H9 (cell line): ENCODE measurements around the gene DYRK2. TPM values are rescaled to one million over a fixed set of nuclear protein-coding genes. Genes with fewer than 3 reads are reported as not detected.

Source experiments
- DNase-seq: peaks from one replicate; pipeline ENCODE4 v3.0.0-alpha.2; 2017
- H2AFZ ChIP-seq: one replicate; pipeline ENCODE4 v1.6.1; 2013; ENCODE audit warnings: mild to moderate bottlenecking, low read length, control low read depth, moderate library complexity
- H2AK5ac ChIP-seq: 2 replicates; pipeline ENCODE4 v1.6.1; 2013; ENCODE audit warnings: low read length, control low read depth, mixed read lengths; ENCODE audit not compliant: insufficient read length
- H2BK120ac ChIP-seq: one replicate; pipeline ENCODE4 v1.6.1; 2013; ENCODE audit warnings: low read depth, mild to moderate bottlenecking, low read length, control low read depth, inconsistent platforms; ENCODE audit not compliant: poor library complexity, severe bottlenecking
- H2BK12ac ChIP-seq: 2 replicates; pipeline ENCODE4 v1.6.1; 2013; ENCODE audit warnings: low read length, control low read depth, mixed read lengths, low read depth; ENCODE audit not compliant: insufficient read length
- H2BK15ac ChIP-seq: 2 replicates; pipeline ENCODE4 v1.6.1; 2013; ENCODE audit warnings: low read depth, low read length, control low read depth
- H2BK20ac ChIP-seq: one replicate; pipeline ENCODE4 v1.6.1; 2013; ENCODE audit warnings: low read depth, mild to moderate bottlenecking, low read length, control low read depth, inconsistent platforms; ENCODE audit not compliant: poor library complexity, severe bottlenecking
- H2BK5ac ChIP-seq: 2 replicates; pipeline ENCODE4 v1.6.1; 2013; ENCODE audit warnings: low read length, control low read depth, mixed read lengths; ENCODE audit not compliant: insufficient read length
- H3K14ac ChIP-seq: 2 replicates; pipeline ENCODE4 v1.6.1; 2013; ENCODE audit warnings: low read length, control low read depth; ENCODE audit not compliant: insufficient read depth
- H3K18ac ChIP-seq: 2 replicates; pipeline ENCODE4 v1.6.1; 2013; ENCODE audit warnings: low read depth, mild to moderate bottlenecking, mixed read lengths, low read length, control low read depth; ENCODE audit not compliant: insufficient read length
- H3K23ac ChIP-seq: 2 replicates; pipeline ENCODE4 v1.6.1; 2013; ENCODE audit warnings: low read length, control low read depth, mixed read lengths, low read depth; ENCODE audit not compliant: insufficient read length
- H3K23me2 ChIP-seq: 2 replicates; pipeline ENCODE4 v1.6.1; 2013; ENCODE audit warnings: low read depth, mild to moderate bottlenecking, mixed read lengths, low read length, control low read depth; ENCODE audit not compliant: insufficient read length, poor library complexity, severe bottlenecking
- H3K27ac ChIP-seq: 2 replicates; pipeline ENCODE4 v1.5.1; 2013; ENCODE audit warnings: low read length, control low read depth, mixed read lengths, low read depth; ENCODE audit not compliant: insufficient read length
- H3K27me3 ChIP-seq: 2 replicates; pipeline ENCODE4 v1.6.1; 2013; ENCODE audit warnings: low read length, control low read depth, inconsistent platforms; ENCODE audit not compliant: insufficient read depth
- H3K4ac ChIP-seq: 2 replicates; pipeline ENCODE4 v1.6.1; 2013; ENCODE audit warnings: low read depth, mild to moderate bottlenecking, control low read depth, inconsistent platforms, low read length, moderate library complexity
- H3K4me1 ChIP-seq: 2 replicates; pipeline ENCODE4 v1.6.1; 2013; ENCODE audit warnings: low read length, control low read depth, inconsistent platforms; ENCODE audit not compliant: insufficient read depth
- H3K4me2 ChIP-seq: 2 replicates; pipeline ENCODE4 v1.6.1; 2013; ENCODE audit warnings: low read length, control low read depth, mixed read lengths; ENCODE audit not compliant: insufficient read length, insufficient read depth
- H3K56ac ChIP-seq: 2 replicates; pipeline ENCODE4 v1.6.1; 2013; ENCODE audit warnings: low read depth, mild to moderate bottlenecking, mixed read lengths, low read length, control low read depth; ENCODE audit not compliant: insufficient read length
- H3K79me1 ChIP-seq: 2 replicates; pipeline ENCODE4 v1.6.1; 2013; ENCODE audit warnings: low read depth, mild to moderate bottlenecking, moderate library complexity, low read length, control low read depth, inconsistent platforms; ENCODE audit not compliant: insufficient read depth, poor library complexity, severe bottlenecking
- H3K79me2 ChIP-seq: 2 replicates; pipeline ENCODE4 v1.6.1; 2013; ENCODE audit warnings: low read length, control low read depth, inconsistent platforms; ENCODE audit not compliant: insufficient read depth
- H3K9ac ChIP-seq: 2 replicates; pipeline ENCODE4 v1.6.1; 2013; ENCODE audit warnings: low read length, control low read depth, mixed read lengths; ENCODE audit not compliant: insufficient read length; ENCODE audit errors: extremely low read depth
- H3K9me3 ChIP-seq: one replicate; pipeline ENCODE4 v1.6.1; 2013; ENCODE audit warnings: low read depth, low read length, inconsistent platforms; ENCODE audit not compliant: control insufficient read depth
- H3T11ph ChIP-seq: one replicate; pipeline ENCODE4 v1.6.1; 2013; ENCODE audit warnings: mild to moderate bottlenecking, low read length, control low read depth, inconsistent platforms
- H4K20me1 ChIP-seq: one replicate; pipeline ENCODE4 v1.6.1; 2013; ENCODE audit not compliant: control insufficient read depth, insufficient read length, insufficient read depth
- H4K5ac ChIP-seq: 2 replicates; pipeline ENCODE4 v1.6.1; 2013; ENCODE audit warnings: low read depth, mild to moderate bottlenecking, mixed read lengths, low read length, control low read depth; ENCODE audit not compliant: insufficient read length
- H4K8ac ChIP-seq: replicated peaks from 2 replicates; pipeline ENCODE4 v1.6.1; 2013; ENCODE audit warnings: low read length, control low read depth, mixed read lengths, low read depth; ENCODE audit not compliant: insufficient read length
- H4K91ac ChIP-seq: 2 replicates; pipeline ENCODE4 v1.6.1; 2013; ENCODE audit warnings: low read depth, mild to moderate bottlenecking, moderate library complexity, mixed read lengths, low read length, control low read depth; ENCODE audit not compliant: insufficient read length
- H3K27ac Mint-ChIP-seq, 3 experiments: 2 replicates in 2 of 3; 3 replicates in 1 of 3; pipeline ENCODE4 v1.8.0; 2020 to 2021; ENCODE audit warnings: mixed read lengths in 3 of 3, mild to moderate bottlenecking in 1 of 3, moderate library complexity in 1 of 3
- H3K27me3 Mint-ChIP-seq: 2 replicates; pipeline ENCODE4 v1.8.0; 2021; ENCODE audit warnings: low read depth, mild to moderate bottlenecking, moderate library complexity, mixed read lengths
- H3K36me3 Mint-ChIP-seq, 3 experiments: 2 replicates in 2 of 3; 3 replicates in 1 of 3; pipeline ENCODE4 v1.8.0; 2020 to 2021; ENCODE audit warnings: low read depth in 3 of 3, mixed read lengths in 3 of 3; ENCODE audit not compliant: insufficient read depth in 1 of 3
- H3K4me1 Mint-ChIP-seq, 2 experiments: 2 replicates each; pipeline ENCODE4 v1.8.0; 2020; ENCODE audit warnings: mixed read lengths in 2 of 2
- H3K4me3 Mint-ChIP-seq, 2 experiments: 2 replicates in 1 of 2; 3 replicates in 1 of 2; pipeline ENCODE4 v1.8.0; 2020 to 2021; ENCODE audit warnings: mild to moderate bottlenecking in 2 of 2, mixed read lengths in 2 of 2, moderate library complexity in 1 of 2
- H3K9me3 Mint-ChIP-seq, 2 experiments: 2 replicates in 1 of 2; 3 replicates in 1 of 2; pipeline ENCODE4 v1.8.0; 2020; ENCODE audit warnings: mild to moderate bottlenecking in 2 of 2, mixed read lengths in 2 of 2, moderate library complexity in 1 of 2
- CTCF ChIP-seq: fragments of 200-600 bp; sonication (generic); conservative IDR thresholded peaks from 3 replicates; pipeline ENCODE4 v1.8.0; 2021; ENCODE audit warnings: antibody characterized with exemption, mild to moderate bottlenecking
- WGBS: extraction: QIAGEN DNeasy Blood & Tissue Kit; methylation state at CpG from one replicate; pipeline ENCODE4 v1.1.7; 2013; ENCODE audit warnings: missing lambda C conversion rate, low lambda C conversion rate, mixed read lengths; ENCODE audit not compliant: insufficient read length; ENCODE audit errors: extremely low coverage; 5-methylcytosine and 5-hydroxymethylcytosine counted together
- total RNA-seq: library from RNA; stranded (reverse); gene quantifications from 2 replicates; pipeline ENCODE4 v1.2.1, GENCODE V29; 2021

DYRK2 gene
- total RNA-seq, 1 experiment from 2014 or later = 40.6 TPM

- no peaks in the 10 kb centered on the region for H3K23me2 ChIP-seq
- no peak overlapping the region for H2AK5ac ChIP-seq
- no peak overlapping the region for H3K14ac ChIP-seq
- no peak overlapping the region for H2BK15ac ChIP-seq
- no peak overlapping the region for H3K23ac ChIP-seq
- H3K9ac ChIP-seq = no peak overlapping the region
- no peak for TF ChIP-seq CTCF
- no peaks in the 10 kb centered on the region for H3K27me3 Mint-ChIP-seq
- no peaks in the 10 kb centered on the region for H3K79me1 ChIP-seq
- H3K4me3 Mint-ChIP-seq = no peak overlapping the region
- no peak overlapping the region for H2BK5ac ChIP-seq
- no peaks in the 10 kb centered on the region; the same call in 1 of the 2 replicates for H3K4me1 ChIP-seq
- DNase-seq = no peak
- H3K56ac ChIP-seq = no peak overlapping the region
- H2AFZ ChIP-seq = no peak overlapping the region
- no peak overlapping the region for H3K4me2 ChIP-seq
- no peaks in the 10 kb centered on the region for H4K20me1 ChIP-seq
- no peak overlapping the region for H3T11ph ChIP-seq
- H4K5ac ChIP-seq = no peak overlapping the region
- no peak overlapping the region for H2BK20ac ChIP-seq
- H3K18ac ChIP-seq = no peak overlapping the region
- no peak overlapping the region for H3K27ac ChIP-seq
- H2BK120ac ChIP-seq = no peak overlapping the region
- no peaks in the 10 kb centered on the region for H3K9me3 ChIP-seq
- H3K36me3 Mint-ChIP-seq = peaks cover 25 to 37% (median 36%) of the 10 kb centered on the region in 3 experiments; a peak in 6 of 7 replicates
- H4K91ac ChIP-seq = no peak overlapping the region
- no peak overlapping the region for H4K8ac ChIP-seq
- no peak overlapping the region for H2BK12ac ChIP-seq
- H3K4ac ChIP-seq = no peak overlapping the region
- H3K79me2 ChIP-seq = peaks cover 8% of the 10 kb centered on the region; the same call in 1 of the 2 replicates
- no CpG with 5 or more reads among the region's 4 CpGs for WGBS
- H3K27me3 ChIP-seq = no peaks in the 10 kb centered on the region
- no peaks in the 10 kb centered on the region for H3K9me3 Mint-ChIP-seq
- H3K4me1 Mint-ChIP-seq = peaks cover 11 to 22% of the 10 kb centered on the region in 2 experiments
- no peak overlapping the region; a peak in 1 of 7 replicates for H3K27ac Mint-ChIP-seq
Measured at GRCh38 chr12:67661311-67662021, 12.9 kb downstream of the DYRK2 start.
